Uterus (tissue), 2 donors: ENCODE results near the gene NLRP6.

Experiments
- POLR2A ChIP-seq, 2 donors: fragments of 450-650 bp; IDR thresholded peaks; one replicate each; pipeline ENCODE4 v1.6.1; 2016; ENCODE audit warnings: antibody characterized with exemption in 2 of 2, mild to moderate bottlenecking in 1 of 2, moderate library complexity in 1 of 2
- TF ChIP-seq, protein P1 (sequence below), 4 experiments: fragments of 200-600 bp in 2 of 4; fragments of 450-650 bp in 2 of 4; sonication (generic) in 2 of 4; IDR thresholded peaks; one replicate each; pipeline ENCODE4 v1.5.1; 2016 to 2019; ENCODE audit warnings: antibody characterized with exemption in 4 of 4, mild to moderate bottlenecking in 2 of 4, moderate library complexity in 1 of 4

DNA sequence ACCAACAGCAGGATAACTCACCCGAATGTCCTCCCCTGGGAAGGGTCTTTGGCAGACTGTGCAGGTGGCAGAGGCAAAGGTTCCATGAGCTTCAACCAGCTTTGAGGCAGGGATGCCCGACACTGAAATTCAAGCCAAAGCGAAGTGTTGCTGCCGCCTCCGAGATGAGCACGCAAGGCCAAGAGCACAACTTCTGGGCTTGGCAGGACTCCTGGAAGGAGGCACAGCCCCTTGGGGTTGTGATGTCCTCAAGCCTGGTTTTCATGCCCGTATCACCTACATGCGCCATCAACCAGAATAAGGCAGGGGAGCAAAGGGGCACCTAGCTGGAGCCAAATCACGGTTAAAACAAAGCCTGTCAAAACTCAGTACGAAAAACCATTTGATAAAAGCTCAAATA is 47.8 kb upstream of the NLRP6 start:
- TF ChIP-seq, protein P1, sequence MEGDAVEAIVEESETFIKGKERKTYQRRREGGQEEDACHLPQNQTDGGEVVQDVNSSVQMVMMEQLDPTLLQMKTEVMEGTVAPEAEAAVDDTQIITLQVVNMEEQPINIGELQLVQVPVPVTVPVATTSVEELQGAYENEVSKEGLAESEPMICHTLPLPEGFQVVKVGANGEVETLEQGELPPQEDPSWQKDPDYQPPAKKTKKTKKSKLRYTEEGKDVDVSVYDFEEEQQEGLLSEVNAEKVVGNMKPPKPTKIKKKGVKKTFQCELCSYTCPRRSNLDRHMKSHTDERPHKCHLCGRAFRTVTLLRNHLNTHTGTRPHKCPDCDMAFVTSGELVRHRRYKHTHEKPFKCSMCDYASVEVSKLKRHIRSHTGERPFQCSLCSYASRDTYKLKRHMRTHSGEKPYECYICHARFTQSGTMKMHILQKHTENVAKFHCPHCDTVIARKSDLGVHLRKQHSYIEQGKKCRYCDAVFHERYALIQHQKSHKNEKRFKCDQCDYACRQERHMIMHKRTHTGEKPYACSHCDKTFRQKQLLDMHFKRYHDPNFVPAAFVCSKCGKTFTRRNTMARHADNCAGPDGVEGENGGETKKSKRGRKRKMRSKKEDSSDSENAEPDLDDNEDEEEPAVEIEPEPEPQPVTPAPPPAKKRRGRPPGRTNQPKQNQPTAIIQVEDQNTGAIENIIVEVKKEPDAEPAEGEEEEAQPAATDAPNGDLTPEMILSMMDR (IDR thresholded peaks at IDR 0.05) = no peak
- no peak for TF ChIP-seq POLR2A (IDR thresholded peaks at IDR 0.05)
